PC-9 (cell line): Measurements from ENCODE around the gene PPAN. TPM values are rescaled to one million over a fixed set of nuclear protein-coding genes. Genes with fewer than 3 reads are reported as not detected.

Source experiments
- BruUV-seq: library from RNA; stranded (reverse); fragments of 400-500 nt; replicated peaks from 2 replicates; lab custom pipeline; 2021; lab: Mats Ljungman, UMichigan
- CTCF ChIA-PET: fragments of 300-600 bp; sonication (Branson Sonifier 250); formaldehyde crosslinking; loops from one replicate; lab custom pipeline; 2022; ENCODE audit warnings: antibody characterized with exemption; lab: Charles Lee
- POLR2A ChIA-PET: fragments of 300-600 bp; sonication (Branson Sonifier 250); formaldehyde crosslinking; loops from one replicate; lab custom pipeline; 2022; ENCODE audit warnings: antibody characterized with exemption; ENCODE audit not compliant: unreplicated experiment; lab: Charles Lee
- DNase-seq, 2 experiments: peaks; one replicate each; pipeline versions ENCODE4 v3.0.0 to v3.0.0-alpha.2; 2015 to 2022; ENCODE audit warnings: mixed read lengths in 1 of 2
- H2AFZ ChIP-seq: fragments of 200-600 bp; sonication (generic); 2 replicates; pipeline ENCODE4 v1.8.1; 2017; ENCODE audit warnings: antibody characterized with exemption
- H3F3A ChIP-seq: fragments of 200-600 bp; sonication (generic); 2 replicates; pipeline ENCODE4 v1.8.1; 2017; ENCODE audit warnings: antibody characterized with exemption, mild to moderate bottlenecking, low read depth; ENCODE audit not compliant: insufficient read depth
- H3K27ac ChIP-seq: fragments of 200-600 bp; sonication (generic); 2 replicates; pipeline ENCODE4 v1.6.1; 2016; ENCODE audit warnings: mixed run types
- H3K27me3 ChIP-seq: fragments of 200-600 bp; sonication (generic); 2 replicates; pipeline ENCODE4 v1.6.1; 2016; ENCODE audit warnings: low read depth, mixed run types; ENCODE audit not compliant: insufficient read depth
- H3K36me3 ChIP-seq: fragments of 200-600 bp; sonication (generic); 2 replicates; pipeline ENCODE4 v1.6.1; 2016; ENCODE audit warnings: low read depth, mixed run types
- H3K4me1 ChIP-seq: fragments of 200-600 bp; sonication (generic); replicated peaks from 2 replicates; pipeline ENCODE4 v1.6.1; 2016; ENCODE audit warnings: mixed run types; ENCODE audit not compliant: insufficient read depth
- H3K4me2 ChIP-seq: fragments of 200-600 bp; sonication (generic); 2 replicates; pipeline ENCODE4 v1.6.1; 2017; ENCODE audit warnings: mixed run types
- H3K4me3 ChIP-seq: fragments of 200-600 bp; sonication (generic); 2 replicates; pipeline ENCODE4 v1.6.1; 2016; ENCODE audit warnings: mixed run types
- H3K79me2 ChIP-seq: fragments of 200-600 bp; sonication (generic); 2 replicates; pipeline ENCODE4 v1.6.1; 2017; ENCODE audit warnings: low read depth, mixed run types
- H3K9me2 ChIP-seq: fragments of 200-600 bp; sonication (generic); 2 replicates; pipeline ENCODE4 v1.8.1; 2017; ENCODE audit warnings: mild to moderate bottlenecking; ENCODE audit not compliant: insufficient read depth
- H3K9me3 ChIP-seq: fragments of 200-600 bp; sonication (generic); 2 replicates; pipeline ENCODE4 v1.8.1; 2016; ENCODE audit warnings: low read depth; ENCODE audit not compliant: insufficient read depth
- H4K20me1 ChIP-seq: fragments of 200-600 bp; sonication (generic); 2 replicates; pipeline ENCODE4 v1.8.1; 2017; ENCODE audit not compliant: insufficient read depth
- EZH2 ChIP-seq: fragments of 200-600 bp; sonication (generic); IDR thresholded peaks from 2 replicates; pipeline ENCODE4 v1.8.0; 2017; ENCODE audit warnings: antibody characterized with exemption, low read depth
- intact Hi-C: fragments of 100-400 bp; cut with micrococcal nuclease; formaldehyde crosslinking; loops from one replicate; pipeline ENCODE4 v1.10.0; 2022; ENCODE audit not compliant: unreplicated experiment
- total RNA-seq: library from RNA; stranded (reverse); gene quantifications from 2 replicates; pipeline ENCODE4 v1.2.3, GENCODE V29; 2021
- TF ChIP-seq, protein P1 (sequence below): fragments of 200-600 bp; sonication (generic); conservative IDR thresholded peaks from 2 replicates; pipeline ENCODE4 v1.6.1; 2017; ENCODE audit warnings: mixed run types, antibody characterized with exemption, mild to moderate bottlenecking, moderate library complexity

The PPAN gene
- total RNA-seq, 1 experiment from 2014 or later, result 41.0 TPM

DNA sequence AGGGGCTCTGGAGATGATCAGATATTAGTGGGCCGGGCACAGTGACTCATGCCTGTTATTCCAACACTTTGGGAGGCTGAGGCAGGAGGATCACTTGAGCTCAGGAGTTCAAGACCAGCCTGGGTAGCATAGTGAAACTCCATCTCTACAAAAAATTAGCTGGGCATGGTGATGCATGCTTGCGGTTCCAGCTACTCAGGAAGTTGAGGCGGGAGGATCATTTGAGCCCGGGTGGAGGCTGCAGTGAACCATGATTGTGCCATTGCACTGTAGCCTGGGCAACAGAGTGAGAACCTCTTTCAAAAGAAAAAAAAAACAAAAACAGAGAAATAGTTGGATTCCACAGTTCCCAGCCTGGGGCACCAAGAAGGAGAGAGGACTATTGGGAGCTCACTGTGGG lies 38.0 kb upstream of the PPAN start:
- no peaks in the 10 kb centered on the region for H3K9me2 ChIP-seq
- ChIA-PET CTCF (interaction anchor here (0.5 kb wide), 1 partner anchor 326 kb away, joined by 3 read pairs; no protein-coding TSS in a partner anchor), POLR2A (no interaction called here)
- no peaks in the 10 kb centered on the region for H3F3A ChIP-seq
- H3K9me3 ChIP-seq, result no peaks in the 10 kb centered on the region
- no peak overlapping the region for H3K4me2 ChIP-seq
- no TSS peak for BruUV-seq
- H3K27me3 ChIP-seq, result peaks cover 89% of the 10 kb centered on the region
- H3K36me3 ChIP-seq, result no peaks in the 10 kb centered on the region
- H3K27ac ChIP-seq, result no peak overlapping the region
- DNase-seq, result no peak
- no peaks in the 10 kb centered on the region for H3K4me1 ChIP-seq
- H3K79me2 ChIP-seq, result no peaks in the 10 kb centered on the region
- no peaks in the 10 kb centered on the region; the same call in 1 of the 2 replicates for H4K20me1 ChIP-seq
- no peak overlapping the region for H2AFZ ChIP-seq
- intact Hi-C loops, result no loop called here
- H3K4me3 ChIP-seq, result no peak overlapping the region
- no peak for TF ChIP-seq EZH2
- TF ChIP-seq, protein P1, sequence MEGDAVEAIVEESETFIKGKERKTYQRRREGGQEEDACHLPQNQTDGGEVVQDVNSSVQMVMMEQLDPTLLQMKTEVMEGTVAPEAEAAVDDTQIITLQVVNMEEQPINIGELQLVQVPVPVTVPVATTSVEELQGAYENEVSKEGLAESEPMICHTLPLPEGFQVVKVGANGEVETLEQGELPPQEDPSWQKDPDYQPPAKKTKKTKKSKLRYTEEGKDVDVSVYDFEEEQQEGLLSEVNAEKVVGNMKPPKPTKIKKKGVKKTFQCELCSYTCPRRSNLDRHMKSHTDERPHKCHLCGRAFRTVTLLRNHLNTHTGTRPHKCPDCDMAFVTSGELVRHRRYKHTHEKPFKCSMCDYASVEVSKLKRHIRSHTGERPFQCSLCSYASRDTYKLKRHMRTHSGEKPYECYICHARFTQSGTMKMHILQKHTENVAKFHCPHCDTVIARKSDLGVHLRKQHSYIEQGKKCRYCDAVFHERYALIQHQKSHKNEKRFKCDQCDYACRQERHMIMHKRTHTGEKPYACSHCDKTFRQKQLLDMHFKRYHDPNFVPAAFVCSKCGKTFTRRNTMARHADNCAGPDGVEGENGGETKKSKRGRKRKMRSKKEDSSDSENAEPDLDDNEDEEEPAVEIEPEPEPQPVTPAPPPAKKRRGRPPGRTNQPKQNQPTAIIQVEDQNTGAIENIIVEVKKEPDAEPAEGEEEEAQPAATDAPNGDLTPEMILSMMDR, result no peak

DNA sequence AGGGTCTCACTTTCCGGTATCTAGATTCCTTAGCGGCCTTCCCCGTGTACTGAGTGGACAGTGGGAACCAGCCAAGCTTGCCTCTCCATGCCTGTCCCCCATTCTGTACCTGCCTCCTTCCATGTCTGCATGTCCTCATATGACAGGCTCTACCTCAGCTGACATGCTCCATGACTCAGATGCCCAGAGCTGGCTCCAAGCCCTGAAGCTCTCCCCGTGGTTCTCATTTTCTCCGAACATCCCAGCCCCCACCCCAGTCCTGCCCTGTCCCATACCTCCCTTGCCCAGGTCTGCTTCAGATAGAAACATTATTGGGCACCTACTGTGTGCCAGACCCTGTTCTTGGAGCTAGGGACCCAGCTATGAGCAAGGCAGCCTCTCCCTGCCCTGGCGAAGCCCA lies 37.1 kb upstream of the PPAN start:
- Histone ChIP-seq H3K36me3 (no peaks in the 10 kb centered on the region), H3K9me2 (no peaks in the 10 kb centered on the region), H3K4me3 (no peak overlapping the region), H3K79me2 (no peaks in the 10 kb centered on the region), H3F3A (no peaks in the 10 kb centered on the region), H3K4me1 (no peaks in the 10 kb centered on the region), H2AFZ (no peak overlapping the region), H3K4me2 (no peak overlapping the region), H4K20me1 (no peaks in the 10 kb centered on the region; the same call in 1 of the 2 replicates), H3K27me3 (peaks cover 87% of the 10 kb centered on the region), H3K9me3 (0 out of 2 replicates have a peak, but pooled peaks cover 1% of the 10 kb centered on the region), H3K27ac (no peak overlapping the region)
- ChIA-PET POLR2A (no interaction called here), CTCF (interaction anchor here (0.7 kb wide), 1 partner anchor 975 kb away, joined by 8 read pairs; no protein-coding TSS in a partner anchor)
- no peak for DNase-seq
- BruUV-seq, result no TSS peak
- TF ChIP-seq, protein P1, result no peak
- no peak for TF ChIP-seq EZH2
- intact Hi-C loops, result no loop called here

DNA sequence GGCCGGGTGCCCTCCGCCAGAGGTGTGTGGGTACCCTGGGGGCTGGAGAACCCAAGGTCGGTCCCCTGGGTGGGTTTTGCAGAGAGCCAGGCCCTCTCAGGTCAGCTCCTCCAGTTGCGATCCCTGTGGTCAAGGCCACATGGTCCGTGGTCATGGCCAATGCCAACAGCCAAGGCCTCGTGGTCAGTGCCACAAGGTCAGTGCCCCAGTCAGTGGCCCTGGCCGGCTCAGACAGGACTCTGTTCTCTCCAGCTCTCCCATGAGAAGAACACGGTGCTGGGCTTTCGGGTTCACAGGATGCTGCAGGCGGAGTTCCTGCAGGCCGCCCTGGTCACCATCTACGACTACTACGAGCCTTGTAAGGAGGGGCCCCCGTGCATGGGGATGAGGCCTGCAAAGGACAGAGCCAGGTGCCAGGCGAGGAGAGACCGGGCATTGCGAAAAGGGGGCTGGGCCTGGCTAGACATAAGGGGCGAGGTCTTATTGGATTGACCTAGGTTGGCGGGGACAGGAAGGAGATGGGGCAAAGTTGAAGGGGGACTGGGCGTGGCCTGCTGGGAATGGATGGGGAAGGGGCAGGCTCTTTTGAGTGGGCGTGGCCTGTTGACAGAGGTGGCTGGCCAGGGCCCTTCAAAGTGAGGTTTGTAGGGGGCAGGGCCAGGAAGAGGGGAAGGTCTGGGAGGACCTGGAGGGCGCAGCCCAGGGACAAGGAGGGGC lies 35.3 kb upstream of the PPAN start:
- ChIA-PET POLR2A (no interaction called here), CTCF (no interaction called here)

More for the DNA sequence above, 35.3 kb upstream of the PPAN start:
- Histone ChIP-seq H4K20me1 (no peaks in the 10 kb centered on the region; the same call in 1 of the 2 replicates), H3K9me2 (no peaks in the 10 kb centered on the region), H3K9me3 (0 out of 2 replicates have a peak, but pooled peaks cover 3% of the 10 kb centered on the region), H3K27ac (no peak overlapping the region), H2AFZ (no peak overlapping the region), H3K4me2 (no peak overlapping the region), H3K4me3 (no peak overlapping the region), H3F3A (no peaks in the 10 kb centered on the region), H3K36me3 (no peaks in the 10 kb centered on the region), H3K79me2 (no peaks in the 10 kb centered on the region), H3K27me3 (peaks cover 75% of the 10 kb centered on the region), H3K4me1 (no peaks in the 10 kb centered on the region)
- BruUV-seq, result no TSS peak
- DNase-seq, result no peak
- TF ChIP-seq, protein P1, result no peak
- no peak for TF ChIP-seq EZH2
- intact Hi-C loops, result no loop called here
